HS-27A (cell line): ENCODE results near the gene CKS2.
"Not testable (repeated sequence)": the region's sequence is repeated elsewhere in the genome, so short reads cannot be mapped to it uniquely, and the experiment has no call there.

ENCODE experiments used
- DNase-seq: peaks from one replicate; pipeline ENCODE4 v3.0.0-alpha.2; 2012; ENCODE audit warnings: low read depth, missing footprints

The CKS2 gene

GRCh38 chr9:89311346-89312221 lies 589 bp downstream of the CKS2 start:
- DNase-seq, result no peak

GRCh38 chr9:89312222-89312571 lies 1.2 kb downstream of the CKS2 start:
- no peak for DNase-seq

DNA sequence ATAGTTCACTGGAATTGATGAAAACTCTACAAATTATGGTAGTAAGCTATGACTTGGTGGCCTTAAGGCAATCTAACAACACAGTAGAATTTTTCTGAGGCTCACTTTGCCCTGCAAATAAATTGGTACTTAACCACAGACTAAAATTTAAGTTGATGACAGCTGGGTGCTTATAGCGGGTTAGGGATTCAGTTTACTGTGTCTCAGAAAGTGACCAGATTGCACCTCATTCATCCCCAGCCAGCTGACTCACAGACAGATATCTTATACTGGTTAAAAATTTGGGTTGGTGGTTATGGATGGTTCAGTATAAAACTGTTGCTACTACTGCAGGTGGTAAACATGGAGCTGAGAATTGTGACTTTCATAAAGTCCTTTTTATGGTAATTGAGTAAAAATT lies 2.8 kb downstream of the CKS2 start:
- no peak for DNase-seq

DNA sequence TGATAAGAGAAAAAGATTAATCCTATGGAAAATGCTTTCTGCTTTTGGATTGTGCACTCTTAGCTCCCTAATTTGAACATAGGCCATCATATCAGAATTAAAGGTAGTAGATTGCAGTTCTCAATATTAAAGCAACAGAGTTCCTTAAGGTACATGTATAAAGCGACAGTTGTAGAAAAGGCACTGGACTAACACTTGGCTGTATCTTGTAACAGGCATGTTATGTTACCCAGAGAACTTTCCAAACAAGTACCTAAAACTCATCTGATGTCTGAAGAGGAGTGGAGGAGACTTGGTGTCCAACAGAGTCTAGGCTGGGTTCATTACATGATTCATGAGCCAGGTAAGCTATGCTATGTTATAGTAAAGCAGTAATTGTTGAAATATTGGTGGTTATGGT lies 4.0 kb downstream of the CKS2 start:
- no peak for DNase-seq

DNA sequence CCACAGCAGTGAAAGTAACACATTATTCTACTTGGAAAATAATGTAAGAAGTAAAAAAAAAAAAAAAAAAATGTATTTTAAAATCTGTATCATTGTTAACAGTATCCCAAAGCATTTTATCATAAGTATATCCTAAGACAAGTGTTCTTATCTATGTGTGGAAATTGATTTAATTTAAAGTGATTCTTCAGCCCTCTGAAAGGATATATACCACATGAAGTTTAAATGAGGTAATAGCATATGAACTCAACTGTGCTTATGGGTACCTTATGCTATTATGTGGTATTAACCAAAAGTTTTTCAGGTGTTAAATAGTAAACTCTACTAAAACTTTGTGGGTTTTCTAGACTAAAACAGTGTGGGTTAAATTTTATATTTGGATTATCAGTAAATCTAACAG lies 4.5 kb downstream of the CKS2 start:
- DNase-seq, result no peak

DNA sequence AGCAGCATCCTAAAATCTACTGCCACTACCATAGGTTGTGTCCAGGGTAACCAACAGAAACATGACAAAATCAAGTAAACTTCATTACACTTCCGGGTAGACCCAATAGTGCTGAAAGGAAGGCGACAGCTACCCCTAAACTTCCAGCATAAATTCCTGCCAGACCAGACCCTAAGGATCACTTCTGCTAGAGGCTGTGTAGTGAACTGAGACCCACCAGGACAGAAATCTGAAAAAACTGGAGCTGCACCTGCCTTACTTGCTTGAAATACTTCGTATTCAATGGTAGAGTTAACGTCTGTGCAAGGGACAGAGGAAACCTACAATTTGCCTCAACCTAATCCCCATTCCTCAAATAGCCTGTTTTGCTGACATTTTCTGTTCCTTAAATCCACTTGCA lies 6.3 kb downstream of the CKS2 start:
- no peak for DNase-seq

DNA sequence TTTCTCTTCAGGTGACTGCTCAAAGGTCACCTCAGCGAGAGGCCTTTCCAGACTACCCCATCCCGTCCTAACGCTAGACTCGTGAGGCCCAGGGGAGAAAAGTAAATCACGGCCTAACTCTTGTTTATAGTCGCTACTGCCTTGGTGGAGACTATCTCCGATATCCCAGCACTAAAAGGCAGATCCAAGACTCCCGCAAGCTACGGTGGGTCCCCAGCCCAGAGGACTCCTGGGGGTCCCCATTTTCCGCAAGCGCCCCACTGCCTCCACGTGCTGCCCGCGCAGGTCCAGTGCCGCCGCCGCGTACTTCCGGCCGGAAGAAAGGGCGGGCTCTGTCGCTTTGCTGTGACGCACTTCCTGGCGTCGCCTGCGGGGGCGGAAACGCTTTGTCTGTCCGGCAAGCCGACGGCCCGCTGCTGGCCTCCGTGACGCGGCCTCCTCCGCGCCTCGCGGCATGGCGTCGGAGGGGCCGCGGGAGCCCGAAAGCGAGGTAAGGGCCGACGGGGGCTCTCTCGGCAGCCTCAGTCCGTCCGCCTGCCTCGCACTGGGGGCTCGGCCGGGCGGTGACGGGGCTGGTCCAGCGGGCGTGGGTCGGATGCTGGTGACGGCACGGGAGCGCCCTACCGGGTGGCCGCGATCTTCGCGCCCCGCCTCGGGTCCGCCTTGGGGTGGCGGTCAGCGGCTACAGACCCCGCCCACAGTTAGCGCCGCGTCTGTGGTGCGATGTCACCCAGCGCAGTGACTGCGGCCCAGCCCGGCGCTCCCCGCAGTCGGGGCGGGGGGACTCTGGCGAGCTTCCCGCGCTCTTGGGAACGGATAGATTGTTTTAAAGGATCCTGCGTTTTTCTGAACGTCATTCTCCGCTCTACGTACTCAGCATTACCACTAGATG lies 7.4 kb downstream of the CKS2 start, which contains the start of gene SECISBP2:
Gene SECISBP2 (plus strand): TSS at position 378 of the 892 bp plus-strand sequence. CDS start 77 bp downstream, at position 455.
- DNase-seq, result peak; percentile 90

DNA sequence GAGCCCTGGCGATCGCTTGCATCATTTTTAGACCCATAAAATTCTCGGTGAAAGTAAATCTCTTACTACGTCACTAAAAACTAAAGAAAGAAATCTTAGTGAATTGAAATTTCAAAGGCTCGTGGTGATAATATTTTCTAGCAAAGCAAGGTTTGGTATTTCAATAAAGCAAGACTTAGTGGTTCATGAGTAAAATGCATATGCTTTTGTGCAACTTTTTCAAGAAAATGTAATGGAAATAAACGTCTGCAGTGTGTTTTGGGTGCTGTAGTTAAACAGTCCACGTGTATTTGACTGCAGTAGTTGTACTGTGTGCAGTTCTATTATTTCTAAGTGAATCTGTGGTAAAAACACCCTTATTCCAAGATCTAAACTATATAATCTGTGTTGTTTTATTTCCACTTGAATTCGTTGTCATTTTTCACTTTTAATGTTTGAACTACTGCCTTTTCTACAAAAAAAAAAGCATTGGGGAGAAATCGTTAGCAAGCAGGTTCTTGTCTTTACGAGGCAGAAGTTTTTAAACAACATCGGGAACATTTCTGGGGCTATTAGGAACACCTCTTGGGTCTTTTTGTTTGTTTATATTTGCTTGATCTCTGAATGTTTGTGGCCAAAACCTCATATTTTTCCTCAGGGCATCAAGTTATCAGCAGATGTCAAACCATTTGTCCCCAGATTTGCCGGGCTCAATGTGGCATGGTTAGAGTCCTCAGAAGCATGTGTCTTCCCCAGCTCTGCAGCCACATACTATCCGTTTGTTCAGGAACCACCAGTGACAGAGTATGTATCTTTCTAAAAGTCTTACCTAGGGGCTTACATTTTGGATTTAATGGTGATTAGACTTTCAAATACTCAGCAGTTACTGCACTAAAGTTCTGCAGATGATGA lies 8.3 kb downstream of the CKS2 start:
- DNase-seq, result no peak

DNA sequence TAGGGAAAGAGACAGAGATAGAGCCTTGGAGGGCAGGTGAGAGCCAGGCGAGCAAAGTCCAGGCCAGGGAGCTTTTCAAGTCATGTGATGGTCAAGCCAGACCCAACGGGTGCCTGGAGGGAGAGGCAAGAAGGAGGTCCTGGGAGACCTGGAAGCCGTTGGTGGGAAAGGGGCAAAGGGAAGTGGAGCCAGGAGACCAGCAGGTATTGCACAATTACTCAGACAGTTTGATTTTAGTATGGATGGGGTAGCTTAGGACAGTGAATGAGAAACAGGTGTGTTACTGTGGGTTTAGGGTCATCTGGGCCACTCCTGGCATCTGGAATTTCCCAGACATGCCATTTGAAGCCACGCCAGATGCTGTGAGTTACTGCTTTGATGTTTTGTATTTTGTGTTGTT lies 12.4 kb downstream of the CKS2 start:
- no peak for DNase-seq

DNA sequence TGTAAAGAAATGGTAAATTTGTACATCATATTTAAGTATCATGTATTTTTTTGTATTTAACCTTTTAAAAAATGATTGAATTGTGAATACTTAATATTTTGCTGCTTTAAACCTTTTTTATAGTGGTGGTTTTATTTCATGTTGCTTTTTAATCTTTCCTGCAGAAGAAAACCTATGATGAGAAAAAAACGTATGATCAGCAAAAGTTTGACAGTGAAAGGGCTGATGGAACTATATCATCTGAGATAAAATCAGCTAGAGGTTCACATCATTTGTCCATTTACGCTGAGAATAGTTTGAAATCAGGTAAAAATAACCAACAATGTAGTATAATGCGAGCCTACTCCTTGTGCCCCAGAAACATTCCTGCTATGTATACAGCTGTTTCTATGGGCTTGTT lies 14.7 kb downstream of the CKS2 start:
- DNase-seq, result no peak

DNA sequence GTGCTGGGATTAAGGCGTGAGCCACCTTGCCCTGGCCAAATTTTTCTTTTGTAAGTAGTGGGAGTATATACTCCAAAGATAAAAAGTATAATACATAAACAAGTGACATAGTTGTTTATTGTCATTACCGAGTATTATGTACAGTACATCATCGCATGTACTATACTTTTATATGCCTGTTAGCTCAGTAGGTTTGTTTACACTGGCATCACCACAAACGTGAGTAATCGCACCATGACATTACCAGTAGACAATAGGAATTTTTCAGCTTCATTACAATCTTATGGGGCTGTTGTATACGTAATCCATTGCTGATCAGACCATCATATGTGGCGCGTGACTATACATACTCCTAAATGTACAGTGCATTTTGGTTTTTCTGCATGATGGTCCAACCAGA lies 17.1 kb downstream of the CKS2 start:
- no peak for DNase-seq

DNA sequence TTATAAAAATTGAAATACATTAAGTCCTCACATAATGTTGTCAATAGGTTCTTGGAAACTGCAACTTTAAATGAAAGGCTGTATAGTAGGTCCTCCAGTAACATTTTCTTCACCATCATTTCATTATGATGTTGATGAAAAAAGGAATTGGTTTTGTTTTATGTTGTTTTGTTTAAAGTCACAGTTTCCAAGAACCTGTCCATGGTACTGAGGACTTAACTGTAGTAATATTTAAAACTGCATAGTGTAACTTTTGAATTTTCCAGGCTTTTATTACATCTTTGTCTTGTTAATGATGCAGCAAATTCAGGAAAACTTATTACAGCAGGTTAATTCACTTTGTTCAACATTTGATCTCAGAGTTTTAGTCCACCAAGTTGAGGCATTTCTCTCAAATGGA lies 18.9 kb downstream of the CKS2 start:
- no peak for DNase-seq

- no peak for DNase-seq
Observed at GRCh38 chr9:89330513-89330912, 19.5 kb downstream of the CKS2 start.

DNA sequence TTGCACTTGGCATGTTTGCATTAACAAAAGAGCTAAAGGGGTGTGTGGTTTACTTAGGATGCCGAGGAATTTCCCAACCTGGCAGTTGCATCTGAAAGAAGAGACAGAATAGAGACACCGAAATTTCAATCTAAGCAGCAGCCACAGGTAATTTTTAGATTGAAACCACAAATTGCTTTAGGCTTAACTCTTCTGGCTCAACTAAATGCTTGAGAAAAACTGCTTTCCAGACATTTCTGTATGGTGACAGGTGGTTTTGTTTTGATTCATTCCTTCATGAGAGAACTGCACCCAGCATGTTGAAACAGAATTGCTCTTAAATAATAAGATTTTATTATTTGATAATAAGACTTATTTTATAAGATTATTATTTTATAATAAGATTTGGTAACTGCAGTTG lies 28.8 kb downstream of the CKS2 start:
- no peak for DNase-seq

GRCh38 chr9:89340332-89340731 lies 29.3 kb downstream of the CKS2 start:
- no peak for DNase-seq

DNA sequence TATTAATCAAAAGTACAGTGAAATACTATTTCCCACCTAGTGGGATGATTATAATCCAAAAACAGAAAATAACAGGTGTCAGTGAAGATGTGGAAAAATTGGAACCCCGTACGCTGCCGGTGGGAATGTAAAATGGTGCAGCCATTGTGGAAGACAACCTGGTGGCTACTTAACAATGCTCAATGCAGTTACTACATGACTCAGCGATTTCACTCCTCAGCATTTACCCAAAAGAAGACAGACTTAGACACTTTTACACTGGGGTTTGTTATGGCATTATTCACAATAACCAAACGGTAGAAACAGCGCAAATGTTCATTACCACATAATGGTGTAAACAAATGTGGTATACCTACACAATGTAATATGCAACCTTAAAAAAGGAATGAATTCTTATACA lies 31.2 kb downstream of the CKS2 start:
- DNase-seq, result no peak

- no peak for DNase-seq
Observed at GRCh38 chr9:89342948-89343347, 32.0 kb downstream of the CKS2 start.

- not testable (repeated sequence) for DNase-seq
Observed at GRCh38 chr9:89343812-89344211, 32.8 kb downstream of the CKS2 start.

DNA sequence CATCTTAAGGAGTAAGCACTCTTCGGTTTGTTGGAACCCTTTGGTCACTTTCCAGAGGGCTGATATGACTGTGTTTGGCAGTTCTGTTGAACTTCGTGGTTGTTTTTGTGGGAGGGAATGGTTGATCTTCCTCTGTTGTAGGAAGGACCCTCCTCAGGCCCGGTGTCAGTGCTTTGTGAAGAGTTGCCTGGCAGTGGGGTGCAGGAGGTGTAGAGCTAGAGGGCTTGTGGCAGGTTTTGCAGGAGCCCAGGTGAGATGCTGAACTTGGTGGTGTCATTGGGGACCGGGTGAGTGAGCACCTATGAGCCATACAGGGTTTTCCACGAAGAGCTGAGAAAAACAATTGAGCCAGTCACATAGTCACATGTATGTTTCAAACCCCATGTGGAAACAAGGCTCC lies 34.5 kb downstream of the CKS2 start:
- DNase-seq, result no peak

- no peak for DNase-seq
Observed at GRCh38 chr9:89346696-89347095, 35.7 kb downstream of the CKS2 start.

DNA sequence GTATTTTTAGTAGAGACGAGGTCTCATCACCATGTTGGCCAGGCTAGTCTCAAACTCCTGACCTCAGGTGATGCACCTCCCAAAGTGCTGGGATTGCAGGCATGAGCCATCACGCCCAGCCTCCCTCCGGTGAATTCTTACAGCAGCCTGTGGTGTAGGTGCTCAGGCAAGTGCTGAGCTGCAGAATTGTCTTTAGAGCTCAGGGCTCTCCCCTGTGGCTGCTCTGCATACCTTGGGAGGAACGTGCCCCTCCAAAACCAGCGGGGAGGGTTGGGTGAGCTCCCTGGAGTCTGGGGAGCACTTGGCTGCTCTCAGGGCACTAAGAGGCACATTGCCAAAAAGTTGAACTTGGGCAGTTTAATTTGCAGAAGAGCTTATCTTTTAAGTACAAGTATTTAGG lies 36.7 kb downstream of the CKS2 start:
- DNase-seq, result no peak

GRCh38 chr9:89349607-89350006 lies 38.6 kb downstream of the CKS2 start:
- DNase-seq, result no peak
